Liver (tissue), 9 donors: Measurements from ENCODE around the gene PPM1L. TPM values are rescaled to one million over a fixed set of nuclear protein-coding genes. Genes with fewer than 3 reads are reported as not detected.

Source experiments
- DNase-seq: peaks from one replicate; pipeline ENCODE4 v3.0.0-alpha.2; 2017; ENCODE audit warnings: low spot score
- H3K27ac ChIP-seq, 2 donors: one replicate each; pipeline ENCODE4 v1.7.0; 2013; ENCODE audit warnings: inconsistent platforms in 2 of 2, low read length in 2 of 2, control low read depth in 1 of 2, low read depth in 1 of 2, mild to moderate bottlenecking in 1 of 2
- H3K27me3 ChIP-seq, 4 donors: one replicate each; pipeline versions ENCODE4 v1.6.1 to v1.7.0; 2013; ENCODE audit warnings: low read length in 3 of 4, inconsistent platforms in 1 of 4, mild to moderate bottlenecking in 1 of 4, moderate library complexity in 1 of 4; ENCODE audit not compliant: control insufficient read depth in 4 of 4, insufficient read depth in 4 of 4
- H3K36me3 ChIP-seq, 4 donors: one replicate each; pipeline versions ENCODE4 v1.6.1 to v1.7.0; 2013; ENCODE audit warnings: low read length in 3 of 4, mild to moderate bottlenecking in 3 of 4, low read depth in 1 of 4, moderate library complexity in 1 of 4; ENCODE audit not compliant: control insufficient read depth in 4 of 4, insufficient read depth in 3 of 4
- H3K4me1 ChIP-seq, 4 donors: one replicate each; pipeline versions ENCODE4 v1.6.1 to v1.7.0; 2013; ENCODE audit warnings: low read length in 3 of 4, mild to moderate bottlenecking in 3 of 4, moderate library complexity in 1 of 4; ENCODE audit not compliant: control insufficient read depth in 4 of 4, insufficient read depth in 4 of 4
- H3K4me3 ChIP-seq, 3 donors: one replicate each; pipeline versions ENCODE4 v1.6.1 to v1.7.0; 2013; ENCODE audit warnings: low read length in 3 of 3, control low read depth in 1 of 3, low read depth in 1 of 3, mild to moderate bottlenecking in 1 of 3
- H3K9ac ChIP-seq, 2 donors: one replicate each; pipeline ENCODE4 v1.7.0; 2013; ENCODE audit warnings: low read length in 2 of 2, mild to moderate bottlenecking in 2 of 2, moderate library complexity in 2 of 2, control low read depth in 1 of 2, low read depth in 1 of 2
- H3K9me3 ChIP-seq, 4 donors: one replicate each; pipeline versions ENCODE4 v1.6.1 to v1.7.0; 2013; ENCODE audit warnings: low read length in 3 of 4; ENCODE audit not compliant: control insufficient read depth in 4 of 4
- ATF3 ChIP-seq: IDR thresholded peaks from 2 replicates; pipeline ENCODE4 v1.6.1; 2016; ENCODE audit warnings: antibody characterized with exemption
- CTCF ChIP-seq: fragments of 150-350 bp; IDR thresholded peaks from 2 replicates; pipeline ENCODE4 v1.5.1; 2017; ENCODE audit warnings: improper control_type of control experiment, low read depth, low read length; ENCODE audit not compliant: missing input control
- EGR1 ChIP-seq, 2 donors: IDR thresholded peaks; 2 replicates each; pipeline ENCODE4 v1.6.1; 2016 to 2018; ENCODE audit warnings: antibody characterized with exemption in 2 of 2, low read depth in 2 of 2
- FOXA1 ChIP-seq: IDR thresholded peaks from 2 replicates; pipeline ENCODE4 v1.6.1; 2016; ENCODE audit warnings: antibody characterized with exemption
- FOXA2 ChIP-seq: IDR thresholded peaks from 2 replicates; pipeline ENCODE4 v1.6.1; 2016; ENCODE audit warnings: antibody characterized with exemption
- GABPA ChIP-seq, 2 donors: IDR thresholded peaks in 1 of 2; conservative IDR thresholded peaks in 1 of 2; 2 replicates each; pipeline ENCODE4 v1.6.1; 2016; ENCODE audit warnings: antibody characterized with exemption in 2 of 2, mild to moderate bottlenecking in 1 of 2, moderate library complexity in 1 of 2
- HNF4A ChIP-seq, 2 donors: conservative IDR thresholded peaks; 2 replicates each; pipeline ENCODE4 v1.6.1; 2016; ENCODE audit warnings: antibody characterized with exemption in 2 of 2, mild to moderate bottlenecking in 2 of 2
- HNF4G ChIP-seq: IDR thresholded peaks from 2 replicates; pipeline ENCODE4 v1.6.1; 2016; ENCODE audit warnings: antibody characterized with exemption
- JUND ChIP-seq, 2 donors: IDR thresholded peaks; 2 replicates each; pipeline ENCODE4 v1.6.1; 2016; ENCODE audit warnings: antibody characterized with exemption in 2 of 2
- NR2F2 ChIP-seq: IDR thresholded peaks from 2 replicates; pipeline ENCODE4 v1.6.1; 2016; ENCODE audit warnings: antibody characterized with exemption
- RAD21 ChIP-seq, 2 donors: IDR thresholded peaks; 2 replicates each; pipeline ENCODE4 v1.6.1; 2016; ENCODE audit warnings: antibody characterized with exemption in 2 of 2, mild to moderate bottlenecking in 2 of 2
- REST ChIP-seq: IDR thresholded peaks from 2 replicates; pipeline ENCODE4 v1.6.1; 2016; ENCODE audit warnings: antibody characterized with exemption, mild to moderate bottlenecking
- RXRA ChIP-seq, 2 donors: IDR thresholded peaks; 2 replicates each; pipeline ENCODE4 v1.6.1; 2017 to 2018; ENCODE audit warnings: antibody characterized with exemption in 2 of 2, mild to moderate bottlenecking in 1 of 2
- SP1 ChIP-seq: IDR thresholded peaks from 2 replicates; pipeline ENCODE4 v1.6.1; 2018; ENCODE audit warnings: antibody characterized with exemption, mild to moderate bottlenecking
- TAF1 ChIP-seq: conservative IDR thresholded peaks from 2 replicates; pipeline ENCODE4 v1.6.1; 2016; ENCODE audit warnings: antibody characterized with exemption, mild to moderate bottlenecking
- YY1 ChIP-seq: IDR thresholded peaks from 2 replicates; pipeline ENCODE4 v1.6.1; 2016; ENCODE audit warnings: antibody characterized with exemption, mild to moderate bottlenecking
- ZBTB33 ChIP-seq: IDR thresholded peaks from 2 replicates; pipeline ENCODE4 v1.6.1; 2016; ENCODE audit warnings: antibody characterized with exemption
- WGBS: extraction: QIAGEN DNeasy Blood & Tissue Kit; methylation state at CpG from one replicate; pipeline ENCODE4 v1.1.7; 2013; 5-methylcytosine and 5-hydroxymethylcytosine counted together
- polyA plus RNA-seq, 2 donors: library from polyadenylated mRNA; stranded (reverse) in 1 of 2; unstranded in 1 of 2; fragments of 200-250 nt in 1 of 2; fragments of >200 nt in 1 of 2; fragmentation: Nextera tagmentation in 1 of 2; extraction: Ambion mirVana in 1 of 2; gene quantifications; one replicate each; pipeline versions ENCODE4 v1.2.1 to v1.2.3, GENCODE V29; 2013 to 2015
- total RNA-seq, 2 donors: library from RNA; depleted of rRNA; stranded (reverse); fragments of >200 nt; gene quantifications; one replicate each; pipeline ENCODE4 v1.2.3, GENCODE V29; 2014
- TF ChIP-seq, protein P1 (sequence below): IDR thresholded peaks from 2 replicates; pipeline ENCODE4 v1.6.1; 2016; ENCODE audit warnings: antibody characterized with exemption
- donor health status: healthy.
- donor health status: healthy.
- donor health status: healthy.
- donor health status: healthy.
- donor health status: healthy.

Gene PPM1L
- total and polyA plus RNA-seq, 4 donors, result 1.6 to 8.5 (median 4.8) TPM

DNA sequence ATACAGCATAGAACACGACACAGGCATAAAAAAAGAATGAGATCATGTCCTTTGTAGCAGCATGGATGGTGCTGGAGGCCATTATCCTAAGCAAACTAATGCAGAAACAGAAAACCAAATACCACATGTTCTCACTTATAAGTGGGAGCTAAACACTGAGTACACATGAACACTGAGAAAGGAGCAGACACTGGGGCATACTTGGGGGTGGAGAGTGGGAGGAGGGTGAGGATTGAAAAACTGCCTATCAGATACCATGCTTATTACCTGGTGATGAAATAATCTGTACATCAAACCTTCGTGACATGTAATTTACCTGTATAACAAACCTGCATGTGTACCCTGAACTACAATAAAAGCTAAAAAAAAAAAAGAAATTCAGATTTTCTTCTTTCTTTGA, 100.4 kb downstream of the PPM1L start (continued):
- no peak for TF ChIP-seq GABPA (IDR thresholded peaks at IDR 0.05 in 1 of 2, conservative IDR thresholded peaks at IDR 0.05 in 1 of 2)
- no peak for TF ChIP-seq ATF3

GRCh38 chr3:160857476-160858119, 101.6 kb downstream of the PPM1L start:
- Histone ChIP-seq H3K9ac (no peak overlapping the region), H3K9me3 (no peaks in the 10 kb centered on the region), H3K27ac (no peak overlapping the region), H3K36me3 (no peaks in the 10 kb centered on the region), H3K4me3 (no peak overlapping the region), H3K27me3 (no peaks in the 10 kb centered on the region), H3K4me1 (no peaks in the 10 kb centered on the region)
- WGBS, result 97% methylated on average over 2 of the region's 2 CpGs
- TF ChIP-seq TAF1 (no peak), HNF4G (no peak), FOXA1 (no peak), ATF3 (no peak), RXRA (IDR thresholded peaks at IDR 0.05) (no peak), FOXA2 (no peak), SP1 (no peak), GABPA (IDR thresholded peaks at IDR 0.05 in 1 of 2, conservative IDR thresholded peaks at IDR 0.05 in 1 of 2) (no peak), NR2F2 (no peak), RAD21 (IDR thresholded peaks at IDR 0.05) (no peak), YY1 (no peak), HNF4A (conservative IDR thresholded peaks at IDR 0.05) (no peak), JUND (IDR thresholded peaks at IDR 0.05) (no peak), REST (no peak), ZBTB33 (no peak), EGR1 (IDR thresholded peaks at IDR 0.05; ENCODE audit: low read depth in 2 of 2) (no peak), CTCF (no peak)
- TF ChIP-seq, protein P1, sequence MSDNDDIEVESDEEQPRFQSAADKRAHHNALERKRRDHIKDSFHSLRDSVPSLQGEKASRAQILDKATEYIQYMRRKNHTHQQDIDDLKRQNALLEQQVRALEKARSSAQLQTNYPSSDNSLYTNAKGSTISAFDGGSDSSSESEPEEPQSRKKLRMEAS, result no peak
- no peak for DNase-seq
